K562 (cell line): Measurements from ENCODE around the gene SFXN2. TPM values are rescaled to one million over a fixed set of nuclear protein-coding genes. Genes with fewer than 3 reads are reported as not detected.

Experiments used
- ATAC-seq: fragments of 200-7000 bp; cut with Tn5 transposase; 3 replicates; pipeline ENCODE4 v1.9.1; 2020; ENCODE audit warnings: moderate library complexity
- BruUV-seq: library from RNA; stranded (reverse); fragments of 400-500 nt; replicated peaks from 2 replicates; lab custom pipeline; 2021; lab: Mats Ljungman, UMichigan
- CTCF ChIA-PET: fragments of 300-600 bp; formaldehyde crosslinking; extraction: SDS; loops from one replicate; lab custom pipeline; 2021; ENCODE audit warnings: low intra/inter-chr PET ratio; lab: Yijun Ruan, JAX
- POLR2A ChIA-PET: fragments of 300-600, 350-650 bp; sonication (Branson Sonifier 250); formaldehyde crosslinking; extraction: SDS; loops from one replicate; lab custom pipeline; 2021; ENCODE audit warnings: antibody characterized with exemption, inconsistent platforms; lab: Yijun Ruan, JAX
- DNase-seq, 4 experiments: peaks; one replicate each; pipeline versions ENCODE4 v3.0.0 to v3.0.0-alpha.2; 2011 to 2018; ENCODE audit warnings: low spot score in 3 of 4, mixed read lengths in 3 of 4; ENCODE audit errors: extremely low read depth in 1 of 4
- FAIRE-seq: peaks from 2 replicates; lab custom pipeline; 2011; peaks lifted over from hg19 to GRCh38; lab: Jason Lieb, UNC
- H2AFZ ChIP-seq: 2 replicates; pipeline ENCODE4 v1.6.0; 2011; ENCODE audit warnings: low read depth, low read length, control low read depth, inconsistent platforms
- H3K27ac ChIP-seq: fragments of 200-600 bp; 3 replicates; pipeline ENCODE4 v1.8.0; 2011; ENCODE audit warnings: low read depth, mild to moderate bottlenecking, control low read depth, inconsistent platforms, low read length, moderate library complexity, mixed read lengths; ENCODE audit errors: extremely low read depth
- H3K27me3 ChIP-seq, 2 experiments: fragments of 300-600 bp in 1 of 2; 2 replicates in 1 of 2; 3 replicates in 1 of 2; pipeline versions ENCODE4 v1.6.0 to v1.8.0; 2011; ENCODE audit warnings: inconsistent platforms in 2 of 2, low read length in 2 of 2, mild to moderate bottlenecking in 1 of 2, mixed read lengths in 1 of 2, moderate library complexity in 1 of 2; ENCODE audit not compliant: control insufficient read depth in 2 of 2, insufficient read depth in 2 of 2
- H3K36me3 ChIP-seq: fragments of 300-600 bp; 3 replicates; pipeline ENCODE4 v1.8.0; 2011; ENCODE audit warnings: mild to moderate bottlenecking, low read length, inconsistent platforms; ENCODE audit not compliant: control insufficient read depth, insufficient read depth
- H3K4me1 ChIP-seq, 2 experiments: fragments of 200-600 bp in 1 of 2; replicated peaks in 1 of 2; 2 replicates in 1 of 2; 3 replicates in 1 of 2; pipeline versions ENCODE4 v1.5.1 to v1.8.0; 2011; ENCODE audit warnings: inconsistent platforms in 2 of 2, low read length in 2 of 2, mild to moderate bottlenecking in 1 of 2, mixed read lengths in 1 of 2, moderate library complexity in 1 of 2; ENCODE audit not compliant: control insufficient read depth in 2 of 2, insufficient read depth in 2 of 2
- H3K4me2 ChIP-seq: 2 replicates; pipeline ENCODE4 v1.6.1; 2011; ENCODE audit warnings: low read length, control low read depth, inconsistent platforms, mixed read lengths; ENCODE audit not compliant: insufficient read depth
- H3K4me3 ChIP-seq: fragments of 200-600 bp; sonication (generic), shearing (Covaris generic); 2 replicates; pipeline ENCODE4 v1.5.1; 2016; ENCODE audit warnings: control low read depth, inconsistent platforms
- H3K79me2 ChIP-seq: fragments of 200-600 bp; 3 replicates; pipeline ENCODE4 v1.8.0; 2011; ENCODE audit warnings: low read length, inconsistent platforms; ENCODE audit not compliant: control insufficient read depth, insufficient read depth
- H3K9ac ChIP-seq, 2 experiments: 2 replicates each; pipeline versions ENCODE4 v1.6.0 to v1.6.1; 2011; ENCODE audit warnings: low read depth in 2 of 2, low read length in 2 of 2, control low read depth in 1 of 2, inconsistent platforms in 1 of 2, mild to moderate bottlenecking in 1 of 2, mixed read lengths in 1 of 2; ENCODE audit not compliant: insufficient read depth in 1 of 2
- H3K9me1 ChIP-seq: one replicate; pipeline ENCODE4 v1.6.0; 2011; ENCODE audit warnings: inconsistent platforms, mild to moderate bottlenecking, low read length, moderate library complexity; ENCODE audit not compliant: control insufficient read depth, insufficient read depth
- H3K9me3 ChIP-seq: replicated peaks from 2 replicates; pipeline ENCODE4 v1.5.1; 2011; ENCODE audit warnings: low read depth, low read length, inconsistent platforms; ENCODE audit not compliant: control insufficient read depth, insufficient read depth
- H4K20me1 ChIP-seq: replicated peaks from 2 replicates; pipeline ENCODE4 v1.6.1; 2011; ENCODE audit warnings: low read length, inconsistent platforms, mixed read lengths; ENCODE audit not compliant: control insufficient read depth, insufficient read depth
- ARID2 ChIP-seq: fragments of 450-650 bp; IDR thresholded peaks from 2 replicates; pipeline ENCODE4 v1.6.1; 2017; ENCODE audit warnings: antibody characterized with exemption, mild to moderate bottlenecking
- CHD4 ChIP-seq: fragments of 200-600 bp; sonication (generic); IDR thresholded peaks from 3 replicates; pipeline ENCODE4 v1.6.1; 2012; ENCODE audit warnings: low read depth, mild to moderate bottlenecking, mixed read lengths, low read length, inconsistent platforms; ENCODE audit not compliant: insufficient read depth, insufficient replicate concordance, poor library complexity, severe bottlenecking
- DEAF1 ChIP-seq: fragments of 450-650 bp; formaldehyde crosslinking; IDR thresholded peaks from 2 replicates; pipeline ENCODE4 v1.4.0; 2020; ENCODE audit warnings: mild to moderate bottlenecking, moderate library complexity
- E2F1 ChIP-seq: sonication (generic); formaldehyde crosslinking; IDR thresholded peaks from 2 replicates; pipeline ENCODE4 v1.8.1; 2023; ENCODE audit warnings: mild to moderate bottlenecking, missing genetic modification reagents, moderate library complexity
- ETS1 ChIP-seq: conservative IDR thresholded peaks from 2 replicates; pipeline ENCODE4 v1.6.1; 2011; ENCODE audit warnings: low read depth, mild to moderate bottlenecking, low read length; ENCODE audit not compliant: control insufficient read depth
- NUFIP1 ChIP-seq: fragments of 450-650 bp; IDR thresholded peaks from 2 replicates; pipeline ENCODE4 v1.6.1; 2018; ENCODE audit not compliant: partially characterized antibody
- PML ChIP-seq: IDR thresholded peaks from 2 replicates; pipeline ENCODE4 v1.6.1; 2012; ENCODE audit warnings: low read length, inconsistent platforms
- SMARCC2 ChIP-seq: fragments of 450-650 bp; IDR thresholded peaks from 2 replicates; pipeline ENCODE4 v1.6.1; 2017; ENCODE audit warnings: antibody characterized with exemption, moderate library complexity, mild to moderate bottlenecking, low read depth
- SNRNP70 ChIP-seq: fragments of 200-400 bp; formaldehyde crosslinking; optimal IDR thresholded peaks from 2 replicates; pipeline ENCODE3; 2017; ENCODE audit warnings: low read depth, low read length
- STAG1 ChIP-seq: sonication (generic); formaldehyde crosslinking; IDR thresholded peaks from 2 replicates; pipeline ENCODE4 v1.5.0; 2020; ENCODE audit warnings: missing genetic modification reagents, borderline replicate concordance
- YBX1 ChIP-seq: fragments of 450-650 bp; IDR thresholded peaks from 2 replicates; pipeline ENCODE4 v1.7.1; 2016; ENCODE audit warnings: mild to moderate bottlenecking
- ZNF347 ChIP-seq: fragments of 450-650 bp; formaldehyde crosslinking; IDR thresholded peaks from 2 replicates; pipeline ENCODE4 v1.4.0; 2020; ENCODE audit warnings: low read depth, mild to moderate bottlenecking, moderate library complexity
- ZNF639 ChIP-seq, 2 experiments: fragments of 200-800 bp in 1 of 2; sonication (Bioruptor generic) in 1 of 2; sonication (generic) in 1 of 2; formaldehyde crosslinking in 1 of 2; IDR thresholded peaks in 1 of 2; conservative IDR thresholded peaks in 1 of 2; 2 replicates each; pipeline versions ENCODE4 v1.5.0 to v1.6.1; 2016 to 2020; ENCODE audit warnings: missing compliant biosample characterization in 1 of 2, missing genetic modification characterization in 1 of 2, missing genetic modification reagents in 1 of 2
- ZNF717 ChIP-seq: fragments of 250-450 bp; sonication (Bioruptor Pico); IDR thresholded peaks from 2 replicates; pipeline ENCODE4 v1.5.0; 2021
- WGBS: fragments of 100-300 bp; shearing (Covaris generic); methylation state at CpG from one replicate; pipeline ENCODE4 v1.1.6; 2016; ENCODE audit warnings: low coverage, mixed read lengths; ENCODE audit not compliant: insufficient coverage; ENCODE audit errors: missing lambda C conversion rate; 5-methylcytosine and 5-hydroxymethylcytosine counted together
- in situ Hi-C: fragments of 300-500 bp; cut with MboI; formaldehyde crosslinking; loops from 4 replicates; pipeline ENCODE4 v1.15.0; 2018; ENCODE audit warnings: inconsistent platforms, mixed read lengths
- intact Hi-C: fragments of 100-400 bp; cut with micrococcal nuclease; formaldehyde crosslinking; loops from 2 replicates; pipeline ENCODE4 v1.14.2; 2022
- polyA plus RNA-seq, 8 experiments: library from polyadenylated mRNA; depleted of rRNA in 4 of 8; stranded (reverse) in 5 of 8; unstranded in 3 of 8; fragments of >200 nt; fragmentation: Nextera tagmentation in 2 of 8; fragmentation: Illumina TruSeq in 1 of 8; extraction: Ambion mirVana in 2 of 8; extraction: Trizol in 1 of 8; gene quantifications; 2 replicates each; pipeline versions ENCODE4 v1.2.1 to v1.2.3, GENCODE V29; 2011 to 2014; ENCODE audit warnings: inconsistent platforms in 1 of 8, missing spikeins in 1 of 8
- total RNA-seq, 7 experiments: library from RNA; depleted of rRNA in 6 of 7; stranded (reverse); fragments of >200 nt in 6 of 7; fragmentation: Illumina TruSeq in 2 of 7; extraction: Trizol in 2 of 7; gene quantifications; 2 replicates each; pipeline versions ENCODE4 v1.2.1 to v1.2.3, GENCODE V29; 2011 to 2021; ENCODE audit warnings: low replicate concordance in 1 of 7

SFXN2 gene
- total and polyA plus RNA-seq, 9 of the 15 experiments (the other 6 are each of a cell fraction or from before 2014, with no cell fraction given) = 7.3 to 23.8 (median 15.7) TPM

GRCh38 chr10:102729029-102730026, 14.9 kb downstream of the SFXN2 start:
- peak; percentile 70 for FAIRE-seq
- no TSS peak for BruUV-seq
- Histone ChIP-seq H3K36me3 (peaks cover 66% of the 10 kb centered on the region), H3K27me3 (no peaks in the 10 kb centered on the region), H3K79me2 (no peaks in the 10 kb centered on the region), H3K9ac (no peak overlapping the region), H3K9me1 (no peaks in the 10 kb centered on the region), H4K20me1 (no peaks in the 10 kb centered on the region), H3K27ac (no peak overlapping the region), H3K4me2 (no peak overlapping the region), H3K4me3 (no peak overlapping the region), H3K4me1 (peaks cover 0 to 5% of the 10 kb centered on the region in 2 experiments; a peak in 1 of 5 replicates), H3K9me3 (no peaks in the 10 kb centered on the region), H2AFZ (no peak overlapping the region)
- intact Hi-C loops = loop anchor here (1.0 to 5.0 kb wide), 5 partner anchors 103 to 513 kb away; partner anchors contain the start of gene CNNM2
- peak; percentile 69 to 76 (median 70) for DNase-seq
- ChIA-PET CTCF (interaction anchor here (0.6 to 2.7 kb wide), 5 partner anchors 172 to 605 kb away, joined by 3 to 17 read pairs (median 4); partner anchors contain the start of gene CNNM2), POLR2A (interaction anchor here (0.9 kb wide), 1 partner anchor 58 kb away, joined by 3 read pairs; no protein-coding TSS in a partner anchor)
- WGBS = 53% methylated on average over 18 of the region's 30 CpGs
- in situ Hi-C loops = loop anchor here (5.0 kb wide), 2 partner anchors 103 to 338 kb away; no protein-coding TSS in a partner anchor
- peak; percentile 99 for ATAC-seq
- TF ChIP-seq ZNF347 = no peak
- no peak for TF ChIP-seq SMARCC2
- no peak for TF ChIP-seq ZNF639 (CRISPR knock-in tag; conservative IDR thresholded peaks at IDR 0.05 in 1 of 2, IDR thresholded peaks at IDR 0.05 in 1 of 2)
- TF ChIP-seq DEAF1 (CRISPR knock-in tag) = peak; percentile 77
- TF ChIP-seq ZNF717 (CRISPR knock-in tag) = no peak
- TF ChIP-seq NUFIP1 = no peak
- TF ChIP-seq STAG1 (CRISPR knock-in tag) = peak; percentile 75; the same call in 1 of the 2 replicates
- no peak for TF ChIP-seq YBX1
- TF ChIP-seq CHD4 = no peak
- TF ChIP-seq ARID2 = peak; percentile 58; the same call in 1 of the 2 replicates
- TF ChIP-seq SNRNP70 = no peak
- TF ChIP-seq E2F1 (CRISPR knock-in tag) = no peak
- no peak for TF ChIP-seq PML
- no peak for TF ChIP-seq ETS1
